GM12892 (cell line): ENCODE measurements around the gene LRRTM2.

Experiments
- POLR2A ChIP-seq: IDR thresholded peaks from 2 replicates; pipeline ENCODE4 v1.6.1; 2011; ENCODE audit warnings: low read depth, low read length, control low read depth
- POLR2AphosphoS5 ChIP-seq: IDR thresholded peaks from 2 replicates; pipeline ENCODE4 v1.6.1; 2011; ENCODE audit warnings: low read depth, low read length, control low read depth

GRCh38 chr5:138873466-138874221 lies 1.5 kb downstream of the LRRTM2 start:
- TF ChIP-seq POLR2A = no peak
- TF ChIP-seq POLR2AphosphoS5 = no peak
